ENCODE data around the gene KCNJ5.
A peak's percentile ranks its signal among the peaks of the same experiment; 100 is the strongest.

The KCNJ5 gene

GRCh38 chr11:128871168-128871610 lies 20.0 kb upstream of the KCNJ5 start:
- DNase-seq (ENCODE audit: low read depth in 1 of 2, low spot score in 1 of 2) = no peak

- no peak for DNase-seq (ENCODE audit: low read depth in 1 of 2, low spot score in 1 of 2)
Measured at GRCh38 chr11:128872094-128872493, 19.1 kb upstream of the KCNJ5 start.

GRCh38 chr11:128872594-128872993 lies 18.6 kb upstream of the KCNJ5 start:
- DNase-seq (ENCODE audit: low read depth in 1 of 2, low spot score in 1 of 2) = no peak

- DNase-seq (ENCODE audit: low read depth in 1 of 2, low spot score in 1 of 2) = no peak
Measured at GRCh38 chr11:128874427-128874826, 16.7 kb upstream of the KCNJ5 start.

GRCh38 chr11:128876133-128876650 lies 15.0 kb upstream of the KCNJ5 start:
- no peak for DNase-seq (ENCODE audit: low read depth in 1 of 2, low spot score in 1 of 2)

GRCh38 chr11:128877726-128878125 lies 13.4 kb upstream of the KCNJ5 start:
- DNase-seq (ENCODE audit: low read depth in 1 of 2, low spot score in 1 of 2) = no peak

GRCh38 chr11:128878455-128878854 lies 12.7 kb upstream of the KCNJ5 start:
- no peak for DNase-seq (ENCODE audit: low read depth in 1 of 2, low spot score in 1 of 2)

- no peak for DNase-seq (ENCODE audit: low read depth in 1 of 2, low spot score in 1 of 2)
Measured at GRCh38 chr11:128879817-128880216, 11.3 kb upstream of the KCNJ5 start.

- no peak for DNase-seq (ENCODE audit: low read depth in 1 of 2, low spot score in 1 of 2)
Measured at GRCh38 chr11:128881221-128881620, 9.9 kb upstream of the KCNJ5 start.

GRCh38 chr11:128882451-128882850 lies 8.7 kb upstream of the KCNJ5 start:
- no peak for DNase-seq (ENCODE audit: low read depth in 1 of 2, low spot score in 1 of 2)

- no peak for DNase-seq (ENCODE audit: low read depth in 1 of 2, low spot score in 1 of 2)
Measured at GRCh38 chr11:128884054-128884453, 7.1 kb upstream of the KCNJ5 start.

- DNase-seq (ENCODE audit: low read depth in 1 of 2, low spot score in 1 of 2) = peak in 1 of 2 donors; percentile 56
Measured at GRCh38 chr11:128884703-128885338, 6.3 kb upstream of the KCNJ5 start.

- DNase-seq (ENCODE audit: low read depth in 1 of 2, low spot score in 1 of 2) = no peak
Measured at GRCh38 chr11:128886406-128887124, 4.6 kb upstream of the KCNJ5 start.

- no peak for DNase-seq (ENCODE audit: low read depth in 1 of 2, low spot score in 1 of 2)
Measured at GRCh38 chr11:128888034-128888985, 2.8 kb upstream of the KCNJ5 start.

- DNase-seq (ENCODE audit: low read depth in 1 of 2, low spot score in 1 of 2) = no peak
Measured at GRCh38 chr11:128889657-128890213, 1.4 kb upstream of the KCNJ5 start.

GRCh38 chr11:128890216-128890542 lies 977 bp upstream of the KCNJ5 start:
- no peak for DNase-seq (ENCODE audit: low read depth in 1 of 2, low spot score in 1 of 2)

- no peak for DNase-seq (ENCODE audit: low read depth in 1 of 2, low spot score in 1 of 2)
Measured at GRCh38 chr11:128891913-128892398, 800 bp downstream of the KCNJ5 start.

- no peak for DNase-seq (ENCODE audit: low read depth in 1 of 2, low spot score in 1 of 2)
Measured at GRCh38 chr11:128892866-128893565, 1.9 kb downstream of the KCNJ5 start.

- no peak for DNase-seq (ENCODE audit: low read depth in 1 of 2, low spot score in 1 of 2)
Measured at GRCh38 chr11:128893578-128894285, 2.6 kb downstream of the KCNJ5 start.

GRCh38 chr11:128894286-128894681 lies 3.1 kb downstream of the KCNJ5 start:
- no peak for DNase-seq (ENCODE audit: low read depth in 1 of 2, low spot score in 1 of 2)
